LNCaP clone FGC (cell line): ENCODE data around the gene PCGF1.

ENCODE experiments used
- DNase-seq: peaks from one replicate; pipeline ENCODE4 v3.0.0-alpha.2; 2011; ENCODE audit warnings: low read depth
- H3K4me3 ChIP-seq: 2 replicates; pipeline ENCODE4 v1.5.1; 2011; ENCODE audit warnings: mild to moderate bottlenecking, low read depth, low read length, control low read depth
- CTCF ChIP-seq: IDR thresholded peaks from 2 replicates; pipeline ENCODE4 v1.5.1; 2012; ENCODE audit warnings: mild to moderate bottlenecking; ENCODE audit not compliant: control insufficient read depth, insufficient read depth; ENCODE audit errors: extremely low read depth

PCGF1 gene

DNA sequence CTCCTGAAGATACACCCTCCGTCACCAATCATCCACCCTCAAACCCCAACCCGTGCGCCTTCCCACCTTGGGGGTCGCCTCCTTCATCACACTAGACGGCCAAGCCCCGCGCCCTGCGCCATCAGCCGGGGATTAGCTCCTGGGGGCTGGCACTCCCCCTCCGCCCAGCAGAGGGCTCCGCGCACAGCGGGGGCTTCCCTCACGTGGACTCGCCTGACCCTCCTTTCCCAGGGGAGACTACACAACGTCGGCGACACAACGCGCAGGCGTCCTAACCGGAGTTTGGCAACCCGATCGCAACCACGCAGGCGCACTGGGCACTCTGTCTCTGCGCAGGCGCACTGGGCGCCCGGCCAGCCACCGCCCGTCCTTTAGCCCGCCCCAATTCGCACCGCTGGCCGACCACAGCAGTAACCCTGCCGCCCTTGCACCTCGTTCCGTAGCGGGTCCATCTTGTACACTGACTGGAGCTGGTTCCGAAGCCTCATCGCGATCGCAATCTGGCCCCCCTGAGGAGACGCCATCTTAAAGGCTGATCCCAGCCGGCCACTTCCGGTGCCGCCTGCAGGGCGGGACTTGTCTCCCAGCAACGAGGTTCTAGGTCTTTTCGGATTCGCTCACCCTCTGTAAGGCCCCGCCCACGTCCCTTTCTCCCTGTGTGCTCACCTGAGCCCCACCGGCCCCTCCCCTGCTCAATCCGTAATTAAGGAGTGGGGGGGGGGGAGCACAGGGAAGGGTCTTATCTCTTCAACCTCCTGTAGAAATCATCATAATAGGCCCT is at the start of gene PCGF1:
TSS of gene PCGF1 (minus strand) at position 551 of the 781 bp plus-strand sequence. CDS start at position 524, 27 bp downstream.
- no peak for TF ChIP-seq CTCF
- H3K4me3 ChIP-seq, result peak within 1 kb of the TSS; percentile 61
- DNase-seq, result peak; percentile 88

DNA sequence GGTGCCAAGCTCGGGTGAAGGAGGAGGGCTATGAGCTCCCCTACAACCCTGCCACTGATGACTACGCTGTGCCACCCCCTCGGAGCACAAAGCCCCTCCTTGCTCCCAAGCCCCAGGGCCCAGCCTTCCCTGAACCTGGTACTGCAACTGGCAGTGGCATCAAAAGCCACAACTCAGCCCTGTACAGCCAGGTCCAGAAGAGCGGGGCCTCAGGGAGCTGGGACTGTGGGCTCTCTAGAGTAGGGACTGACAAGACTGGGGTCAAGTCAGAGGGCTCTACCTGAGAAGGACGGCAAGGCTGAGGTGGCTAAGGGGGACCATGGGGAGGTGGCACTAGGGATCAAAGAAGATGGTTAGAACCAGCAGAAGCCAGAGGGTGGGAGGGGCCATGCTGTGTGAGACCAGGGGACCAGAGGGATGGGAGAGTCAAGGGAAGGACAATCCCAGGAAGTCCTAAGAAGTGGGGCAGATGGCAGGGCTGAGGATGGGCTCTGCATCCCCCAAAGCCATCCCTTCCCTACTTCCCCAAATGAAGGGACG is 49.4 kb upstream of the PCGF1 start:
- H3K4me3 ChIP-seq, result no peak overlapping the region
- TF ChIP-seq CTCF, result no peak

GRCh38 chr2:74556159-74556558 is 48.7 kb upstream of the PCGF1 start:
- no peak overlapping the region for H3K4me3 ChIP-seq
- no peak for TF ChIP-seq CTCF
- DNase-seq, result no peak

More for the DNA sequence above, 49.4 kb upstream of the PCGF1 start:
- no peak for DNase-seq

DNA sequence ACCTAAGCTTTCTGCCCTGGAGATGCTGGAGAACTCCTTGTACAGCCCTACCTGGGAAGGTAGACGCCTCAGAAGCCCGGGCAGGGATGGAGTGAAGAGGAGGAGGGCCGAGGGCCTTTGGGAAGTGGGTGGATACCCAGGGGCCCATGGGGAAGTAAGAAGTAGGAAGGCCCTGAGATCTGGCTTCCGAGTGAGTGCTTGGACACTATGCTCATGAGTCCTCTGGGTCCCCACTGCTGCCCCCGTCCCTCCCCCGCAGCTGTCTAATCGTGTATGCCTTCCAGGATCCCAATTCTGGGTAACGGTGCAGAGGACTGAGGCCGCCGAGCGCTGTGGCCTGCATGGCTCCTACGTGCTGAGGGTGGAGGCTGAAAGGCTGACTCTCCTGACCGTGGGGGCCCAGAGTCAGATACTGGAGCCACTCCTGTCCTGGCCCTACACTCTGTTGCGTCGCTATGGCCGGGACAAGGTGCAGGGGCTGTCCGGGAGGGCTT is 48.2 kb upstream of the PCGF1 start:
- DNase-seq, result no peak
- no peak overlapping the region for H3K4me3 ChIP-seq
- no peak for TF ChIP-seq CTCF

GRCh38 chr2:74554820-74555531 is 47.5 kb upstream of the PCGF1 start:
- no peak overlapping the region for H3K4me3 ChIP-seq
- no peak for TF ChIP-seq CTCF
- no peak for DNase-seq

DNA sequence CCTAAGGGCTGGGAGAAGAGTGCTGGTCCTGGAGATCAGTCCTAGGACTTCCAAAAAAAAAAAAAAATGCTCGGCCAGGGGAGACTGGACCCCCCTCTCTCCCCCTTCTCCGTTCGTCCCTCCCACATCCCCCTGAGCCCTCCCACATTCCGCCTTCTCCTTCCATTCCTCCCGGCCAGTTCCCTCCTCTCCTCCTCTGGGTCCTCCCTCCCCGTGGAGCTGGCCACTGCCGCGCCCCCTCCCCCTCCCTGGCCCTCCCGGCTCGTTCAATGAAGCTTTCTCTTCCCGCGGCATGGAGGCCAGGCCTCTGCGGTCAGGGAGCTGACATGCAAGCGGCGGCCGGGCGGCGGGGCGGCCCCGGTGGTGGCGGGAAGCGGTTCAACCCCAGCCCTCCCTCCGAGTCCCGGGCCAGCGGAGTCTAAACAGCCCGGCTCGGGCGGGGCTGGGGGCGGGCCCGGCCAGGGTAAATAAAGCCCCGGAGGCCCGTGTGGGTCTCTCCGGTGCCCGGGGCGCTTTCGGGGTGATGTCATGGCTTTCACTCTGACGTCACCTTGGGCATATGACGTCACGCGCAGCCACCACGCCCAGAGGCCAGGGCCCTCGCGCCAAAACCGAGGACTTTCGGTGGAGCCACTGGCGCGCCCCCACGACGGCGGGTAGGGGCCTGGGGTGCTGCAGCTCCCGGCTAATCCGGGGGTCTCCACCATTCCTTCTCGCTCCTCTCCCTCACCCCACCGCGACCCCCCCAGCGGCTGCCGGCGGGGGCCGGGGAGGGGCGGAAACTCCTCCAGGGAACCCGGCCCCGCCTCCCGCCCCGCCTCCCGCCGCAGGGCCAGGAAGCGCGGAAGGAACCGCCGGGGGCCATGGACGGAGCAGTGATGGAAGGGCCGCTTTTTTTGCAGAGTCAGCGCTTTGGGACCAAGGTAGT is 46.7 kb upstream of the PCGF1 start, which contains the start of the genes DOK1 and LOXL3:
TSS of gene DOK1 (plus strand) at position 829 of the 928 bp plus-strand sequence. CDS start at position 864, 35 bp downstream.
TSS of gene LOXL3 (minus strand) at position 51 of the 928 bp plus-strand sequence. CDS start 1,308 bp downstream, outside the sequence.
- no peak for DNase-seq
- TF ChIP-seq CTCF, result no peak
- peak within 1 kb of the TSS; percentile 38 for H3K4me3 ChIP-seq
